HG02852 (cell line): Measurements from ENCODE around the gene UBAC2.
"Not testable (repeated sequence)": the region's sequence is repeated elsewhere in the genome, so short reads cannot be mapped to it uniquely, and the experiment has no call there.

Experiments used
- ATAC-seq: cut with Tn5 transposase; IDR thresholded peaks from one replicate; pipeline ENCODE4 v1.9.1; 2021; ENCODE audit warnings: mild to moderate bottlenecking, moderate library complexity; ENCODE audit not compliant: unreplicated experiment

UBAC2 gene

DNA sequence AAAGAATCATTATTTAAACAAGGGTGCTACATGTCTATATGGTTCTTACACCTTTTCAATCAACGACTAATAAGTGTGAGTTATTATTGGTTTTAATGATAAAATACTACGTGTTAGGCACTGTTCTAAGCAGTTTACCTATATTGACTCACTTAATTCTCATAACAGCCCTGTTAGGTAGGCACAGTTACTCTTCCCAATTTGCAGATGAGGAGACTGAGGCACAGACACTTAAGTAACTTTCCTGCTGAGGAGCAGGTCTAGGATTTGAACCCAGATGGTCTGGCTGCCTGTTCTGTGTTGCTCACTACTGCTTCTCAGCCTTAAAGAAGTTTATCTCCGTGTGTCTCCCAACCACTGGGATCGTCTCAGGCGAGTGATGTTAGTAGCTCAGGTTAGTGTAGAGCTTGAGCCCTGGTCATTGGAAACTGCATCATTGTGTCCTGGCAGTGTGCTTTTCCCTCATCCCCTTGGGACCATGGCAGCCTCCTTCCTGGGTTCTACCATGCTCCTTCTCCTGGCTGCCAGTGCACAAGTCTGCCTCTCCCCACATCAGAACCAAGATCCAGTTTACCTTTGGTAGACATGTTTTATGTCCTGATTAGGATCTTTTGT, 10.9 kb downstream of the UBAC2 start:
- ATAC-seq: no peak

DNA sequence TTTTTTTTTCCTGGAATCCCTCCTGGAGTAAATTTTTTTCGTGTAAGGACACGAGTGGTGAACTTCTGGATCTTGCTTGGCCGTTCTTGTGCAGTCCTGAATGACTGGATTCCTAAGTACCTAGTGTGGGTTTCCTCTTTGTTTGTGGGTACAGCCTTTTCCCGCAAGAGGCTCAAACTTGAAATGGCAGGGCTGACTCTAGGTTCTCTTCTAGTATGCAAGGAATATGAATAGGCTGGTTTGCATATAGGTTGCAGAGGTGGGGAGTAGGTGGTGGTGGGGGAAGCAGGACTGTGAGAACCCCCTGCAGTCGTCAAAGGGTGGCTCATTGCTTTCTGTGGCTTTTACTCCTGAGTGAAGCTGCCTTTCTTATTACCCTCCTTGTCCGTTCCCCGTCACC, 13.6 kb downstream of the UBAC2 start:
- ATAC-seq: peak; percentile 83

DNA sequence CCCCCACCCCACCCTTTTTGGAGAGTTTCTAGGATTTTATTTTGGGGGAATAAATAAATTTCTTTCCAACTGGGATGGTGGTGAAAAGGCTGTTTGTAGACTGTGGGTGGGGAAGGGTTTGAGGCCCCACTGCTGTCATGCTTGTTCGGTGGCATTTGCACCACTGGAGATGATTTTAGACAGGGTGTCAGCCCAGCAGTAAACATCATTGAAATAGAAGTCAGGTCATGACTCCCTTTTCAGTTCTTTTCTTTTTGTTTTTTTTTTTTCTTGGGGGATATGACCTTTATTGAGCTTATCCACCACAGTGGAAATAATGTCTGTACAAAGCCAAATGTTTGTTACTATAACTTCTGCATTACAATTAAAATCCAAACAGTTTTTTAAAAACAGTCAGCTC, 14.1 kb downstream of the UBAC2 start:
- ATAC-seq: no peak

GRCh38 chr13:99215184-99215830, 14.7 kb downstream of the UBAC2 start:
- ATAC-seq: no peak

- ATAC-seq: no peak
Observed at GRCh38 chr13:99217461-99218110, 16.9 kb downstream of the UBAC2 start.

- ATAC-seq: no peak
Observed at GRCh38 chr13:99218126-99218525, 17.5 kb downstream of the UBAC2 start.

GRCh38 chr13:99218545-99218944, 17.9 kb downstream of the UBAC2 start:
- ATAC-seq: no peak

DNA sequence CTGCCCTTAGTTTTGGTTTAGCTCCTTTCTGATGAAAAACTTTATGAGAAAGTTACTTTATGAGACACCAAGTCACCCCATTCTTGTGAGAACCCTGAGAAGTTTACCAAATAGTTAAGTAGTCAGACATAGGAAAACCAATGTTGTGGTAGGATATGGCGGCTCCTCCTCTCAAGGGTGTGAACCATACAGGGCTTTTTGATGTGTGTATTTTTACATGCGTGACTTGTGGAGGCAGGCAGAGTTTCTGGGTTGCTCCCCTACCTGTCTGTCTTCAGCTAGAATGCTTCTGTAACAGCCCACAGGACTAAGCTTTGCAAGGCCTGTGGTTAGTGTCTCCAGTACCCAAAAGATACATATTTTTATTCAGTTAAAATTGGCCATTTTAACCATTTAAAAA, 18.3 kb downstream of the UBAC2 start:
- ATAC-seq: peak; percentile 51

GRCh38 chr13:99220199-99220935, 19.7 kb downstream of the UBAC2 start:
- no peak for ATAC-seq

DNA sequence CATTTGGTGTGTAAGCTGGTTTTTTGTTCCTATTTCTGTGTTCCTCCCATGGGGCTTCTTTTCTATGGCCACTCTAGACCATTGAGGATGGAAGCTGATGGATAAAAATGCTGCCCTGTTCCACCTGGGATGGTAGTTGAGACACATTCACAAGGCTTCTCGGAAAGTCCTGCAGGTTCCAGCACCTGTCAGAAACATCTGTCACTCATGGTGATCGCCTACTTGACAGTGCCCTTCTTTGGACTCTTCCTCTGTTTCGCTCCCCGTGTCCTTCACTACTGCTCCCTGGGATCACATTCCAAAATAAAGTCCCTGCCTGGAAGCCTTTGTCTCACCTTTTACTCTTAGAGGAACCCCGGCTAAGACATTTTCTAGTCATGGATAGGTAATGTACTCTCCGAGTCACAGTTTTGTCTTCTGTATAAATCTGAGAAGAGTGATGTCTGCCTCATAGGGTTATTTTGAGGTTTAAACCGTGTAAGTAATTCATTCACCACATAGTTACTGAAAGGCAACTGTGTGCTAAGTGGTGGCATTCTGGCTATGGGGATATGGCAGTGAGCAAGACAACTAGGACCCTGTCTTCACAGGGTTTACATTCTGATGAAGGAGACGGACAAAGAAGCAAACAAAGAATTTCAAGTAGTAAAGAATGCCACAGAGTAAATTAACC, 21.0 kb downstream of the UBAC2 start:
- no peak for ATAC-seq

GRCh38 chr13:99223587-99223986, 22.9 kb downstream of the UBAC2 start:
- no peak for ATAC-seq

GRCh38 chr13:99224021-99224420, 23.4 kb downstream of the UBAC2 start:
- no peak for ATAC-seq

DNA sequence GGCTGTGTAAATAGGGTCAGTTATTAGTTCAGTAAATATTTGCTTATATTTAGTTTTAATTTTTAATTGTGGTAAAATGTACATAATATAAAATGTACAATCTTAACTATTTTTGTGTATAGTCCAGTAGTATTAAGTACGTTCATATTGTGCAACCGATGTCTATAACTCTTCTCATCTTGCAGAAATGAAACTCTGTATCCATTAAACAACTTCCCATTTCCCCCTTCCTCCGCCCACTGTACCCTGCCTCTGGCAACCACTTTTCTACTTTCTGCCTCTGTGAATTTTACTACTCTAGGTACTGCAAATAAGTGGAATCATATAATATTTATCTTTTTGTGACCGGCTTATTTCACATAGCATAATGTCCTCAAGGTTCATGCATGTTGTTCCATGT, 24.4 kb downstream of the UBAC2 start:
- ATAC-seq: no peak

DNA sequence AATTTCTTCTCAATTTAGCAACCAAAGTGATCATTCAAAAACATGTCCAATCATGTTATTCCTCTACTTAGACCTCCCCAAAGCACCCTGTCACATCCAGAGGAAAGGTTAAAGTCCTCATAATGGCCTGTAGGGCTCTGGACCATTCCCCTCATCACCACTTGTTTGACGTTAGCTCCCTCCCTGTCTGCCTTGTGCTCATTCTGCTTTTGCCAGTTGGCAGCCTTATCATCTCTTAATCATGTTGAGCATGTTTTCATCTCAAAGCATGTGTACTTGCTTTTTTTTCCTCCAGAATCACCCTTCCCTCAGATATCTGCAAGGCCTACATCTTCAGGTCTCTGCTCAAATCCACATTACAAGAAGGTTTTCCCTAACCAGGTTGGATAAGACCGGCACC, 25.9 kb downstream of the UBAC2 start:
- no peak for ATAC-seq

DNA sequence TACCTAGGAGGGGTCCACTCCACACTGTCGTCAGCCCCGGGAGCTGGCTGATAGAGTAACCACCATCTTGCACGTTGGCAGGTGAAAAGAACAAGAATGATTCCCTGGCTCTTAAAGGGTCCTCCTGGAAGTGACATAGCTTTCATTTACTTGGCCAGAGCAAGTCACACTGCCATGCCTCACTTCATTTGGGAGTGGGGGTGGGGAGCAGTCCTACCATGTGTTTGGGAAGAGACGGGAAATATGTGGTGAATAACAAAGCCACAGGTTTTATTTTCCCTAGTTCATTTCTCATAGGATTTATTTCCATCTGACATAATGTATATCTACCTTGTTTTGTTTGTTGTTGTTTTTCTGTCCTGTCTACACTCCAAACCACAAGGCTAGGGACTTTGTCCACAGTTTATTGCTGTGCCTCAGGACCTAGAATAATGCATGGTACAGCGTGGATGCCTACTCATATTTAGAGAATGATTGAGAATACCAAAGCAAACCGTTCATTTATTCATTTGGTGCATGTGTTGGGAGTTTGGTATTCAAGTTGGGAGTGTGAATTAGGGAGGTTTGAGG, 26.8 kb downstream of the UBAC2 start:
- no peak for ATAC-seq

GRCh38 chr13:99227909-99228688, 27.4 kb downstream of the UBAC2 start:
- ATAC-seq: no peak

- ATAC-seq: peak; percentile 95
Observed at GRCh38 chr13:99228737-99229691, 28.4 kb downstream of the UBAC2 start.

- ATAC-seq: not testable (repeated sequence)
Observed at GRCh38 chr13:99230588-99230987, 29.9 kb downstream of the UBAC2 start.

GRCh38 chr13:99230991-99231390, 30.3 kb downstream of the UBAC2 start:
- no peak for ATAC-seq
